ENCODE results near the gene SPTBN5.

SPTBN5 gene

GRCh38 chr15:41862515-41863116, 31.2 kb downstream of the SPTBN5 start:
- no peak for ATAC-seq
- TF ChIP-seq SNAI2 (CRISPR knock-in tag; IDR thresholded peaks at IDR 0.05), result no peak
- TF ChIP-seq CREB5 (CRISPR knock-in tag; IDR thresholded peaks at IDR 0.05; ENCODE audit: low read depth), result no peak
- no peak for TF ChIP-seq CSDC2 (CRISPR knock-in tag; IDR thresholded peaks at IDR 0.05)
- TF ChIP-seq TSHZ2 (CRISPR knock-in tag; IDR thresholded peaks at IDR 0.05), result no peak
- TF ChIP-seq OSR1 (CRISPR knock-in tag; IDR thresholded peaks at IDR 0.05), result no peak
- no peak for TF ChIP-seq RARB (CRISPR knock-in tag; IDR thresholded peaks at IDR 0.05)
- no peak for TF ChIP-seq PPARA (CRISPR knock-in tag; IDR thresholded peaks at IDR 0.05; ENCODE audit: borderline replicate concordance)
- no peak for TF ChIP-seq ZC3H10 (CRISPR knock-in tag; IDR thresholded peaks at IDR 0.05)
- no peak for TF ChIP-seq ARNTL (CRISPR knock-in tag; IDR thresholded peaks at IDR 0.05; ENCODE audit: borderline replicate concordance, low read depth)
- TF ChIP-seq ZFP30 (CRISPR knock-in tag; IDR thresholded peaks at IDR 0.05), result no peak
- TF ChIP-seq BACH2 (CRISPR knock-in tag; IDR thresholded peaks at IDR 0.05; ENCODE audit: borderline replicate concordance), result no peak
- TF ChIP-seq ZNF565 (CRISPR knock-in tag; conservative IDR thresholded peaks at IDR 0.05; ENCODE audit: low read depth), result no peak

GRCh38 chr15:41861736-41862356, 32.0 kb downstream of the SPTBN5 start:
- ATAC-seq, result no peak
- TF ChIP-seq OSR1 (CRISPR knock-in tag; IDR thresholded peaks at IDR 0.05), result no peak
- TF ChIP-seq RARB (CRISPR knock-in tag; IDR thresholded peaks at IDR 0.05), result no peak
- TF ChIP-seq TCF4 (CRISPR knock-in tag; IDR thresholded peaks at IDR 0.05; ENCODE audit: borderline replicate concordance), result no peak
- no peak for TF ChIP-seq BACH2 (CRISPR knock-in tag; IDR thresholded peaks at IDR 0.05; ENCODE audit: borderline replicate concordance)
- TF ChIP-seq ZNF8 (CRISPR knock-in tag; IDR thresholded peaks at IDR 0.05), result no peak
- no peak for TF ChIP-seq PATZ1 (CRISPR knock-in tag; IDR thresholded peaks at IDR 0.05; ENCODE audit: borderline replicate concordance)
- TF ChIP-seq ZC3H10 (CRISPR knock-in tag; IDR thresholded peaks at IDR 0.05), result no peak
- no peak for TF ChIP-seq TSHZ2 (CRISPR knock-in tag; IDR thresholded peaks at IDR 0.05)
- TF ChIP-seq ESRRG (CRISPR knock-in tag; IDR thresholded peaks at IDR 0.05), result no peak
- TF ChIP-seq ZFP3 (CRISPR knock-in tag; IDR thresholded peaks at IDR 0.05), result no peak
- TF ChIP-seq ZNF70 (CRISPR knock-in tag; IDR thresholded peaks at IDR 0.05), result no peak
- TF ChIP-seq ISL1 (CRISPR knock-in tag; IDR thresholded peaks at IDR 0.05), result no peak
- no peak for TF ChIP-seq CSDC2 (CRISPR knock-in tag; IDR thresholded peaks at IDR 0.05)
- no peak for TF ChIP-seq ZNF565 (CRISPR knock-in tag; conservative IDR thresholded peaks at IDR 0.05; ENCODE audit: low read depth)
- no peak for TF ChIP-seq GLIS3 (CRISPR knock-in tag; IDR thresholded peaks at IDR 0.05)
